Fibroblast of mammary gland (primary cell): ENCODE measurements around the gene SIGLECL1.
"Not testable (repeated sequence)": the region's sequence is repeated elsewhere in the genome, so short reads cannot be mapped to it uniquely, and the experiment has no call there.

Experiments
- DNase-seq: peaks from one replicate; pipeline ENCODE4 v3.0.0-alpha.2; 2010; ENCODE audit warnings: low read depth
- H3K4me3 ChIP-seq: 2 replicates; pipeline ENCODE4 v1.5.1; 2011; ENCODE audit warnings: low read depth, mild to moderate bottlenecking, low read length, moderate library complexity; ENCODE audit not compliant: control insufficient read depth
- TF ChIP-seq, protein P1 (sequence below): conservative IDR thresholded peaks from 2 replicates; pipeline ENCODE4 v1.5.1; 2011; ENCODE audit warnings: low read depth, low read length, inconsistent platforms; ENCODE audit not compliant: control insufficient read depth, insufficient read depth

Gene SIGLECL1

GRCh38 chr19:51250786-51251467 is at the start of gene SIGLECL1:
Gene SIGLECL1, plus strand, starts transcription at chr19:51251080. Its CDS starts 12,993 bp downstream, at chr19:51264073.
- H3K4me3 ChIP-seq = no peak within 1 kb of the TSS
- TF ChIP-seq, protein P1, sequence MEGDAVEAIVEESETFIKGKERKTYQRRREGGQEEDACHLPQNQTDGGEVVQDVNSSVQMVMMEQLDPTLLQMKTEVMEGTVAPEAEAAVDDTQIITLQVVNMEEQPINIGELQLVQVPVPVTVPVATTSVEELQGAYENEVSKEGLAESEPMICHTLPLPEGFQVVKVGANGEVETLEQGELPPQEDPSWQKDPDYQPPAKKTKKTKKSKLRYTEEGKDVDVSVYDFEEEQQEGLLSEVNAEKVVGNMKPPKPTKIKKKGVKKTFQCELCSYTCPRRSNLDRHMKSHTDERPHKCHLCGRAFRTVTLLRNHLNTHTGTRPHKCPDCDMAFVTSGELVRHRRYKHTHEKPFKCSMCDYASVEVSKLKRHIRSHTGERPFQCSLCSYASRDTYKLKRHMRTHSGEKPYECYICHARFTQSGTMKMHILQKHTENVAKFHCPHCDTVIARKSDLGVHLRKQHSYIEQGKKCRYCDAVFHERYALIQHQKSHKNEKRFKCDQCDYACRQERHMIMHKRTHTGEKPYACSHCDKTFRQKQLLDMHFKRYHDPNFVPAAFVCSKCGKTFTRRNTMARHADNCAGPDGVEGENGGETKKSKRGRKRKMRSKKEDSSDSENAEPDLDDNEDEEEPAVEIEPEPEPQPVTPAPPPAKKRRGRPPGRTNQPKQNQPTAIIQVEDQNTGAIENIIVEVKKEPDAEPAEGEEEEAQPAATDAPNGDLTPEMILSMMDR = no peak
- no peak for DNase-seq

DNA sequence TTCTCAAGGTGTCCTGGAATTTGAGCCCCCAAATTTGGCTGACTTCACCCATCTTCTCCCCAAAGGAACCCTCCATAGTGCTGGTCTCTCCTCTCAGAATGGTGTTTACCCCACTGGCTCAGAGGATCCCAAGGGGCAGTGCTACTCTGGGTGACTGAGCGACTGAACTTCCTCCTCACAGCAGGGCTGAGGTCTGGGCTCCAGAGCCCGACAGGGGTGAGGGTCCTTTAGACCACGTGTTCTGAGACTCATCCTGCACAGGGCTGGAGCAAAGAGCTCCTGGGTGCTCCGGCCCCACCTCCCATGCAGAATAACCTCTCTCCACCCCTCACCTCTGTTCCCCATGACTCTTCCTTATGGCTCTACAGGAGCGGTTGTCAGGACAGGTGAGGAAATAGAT is 49.2 kb upstream of the SIGLECL1 start:
- TF ChIP-seq, protein P1 = no peak
- DNase-seq = no peak
- H3K4me3 ChIP-seq = no peak overlapping the region

- H3K4me3 ChIP-seq = no peak overlapping the region
- no peak for DNase-seq
- TF ChIP-seq, protein P1 = no peak
Measured at GRCh38 chr19:51203916-51204315, 47.0 kb upstream of the SIGLECL1 start.

- H3K4me3 ChIP-seq = no peak overlapping the region
- DNase-seq = no peak
- TF ChIP-seq, protein P1 = no peak
Measured at GRCh38 chr19:51204321-51204720, 46.6 kb upstream of the SIGLECL1 start.

GRCh38 chr19:51207747-51208146 is 43.1 kb upstream of the SIGLECL1 start:
- H3K4me3 ChIP-seq = no peak overlapping the region
- DNase-seq = no peak
- TF ChIP-seq, protein P1 = no peak

DNA sequence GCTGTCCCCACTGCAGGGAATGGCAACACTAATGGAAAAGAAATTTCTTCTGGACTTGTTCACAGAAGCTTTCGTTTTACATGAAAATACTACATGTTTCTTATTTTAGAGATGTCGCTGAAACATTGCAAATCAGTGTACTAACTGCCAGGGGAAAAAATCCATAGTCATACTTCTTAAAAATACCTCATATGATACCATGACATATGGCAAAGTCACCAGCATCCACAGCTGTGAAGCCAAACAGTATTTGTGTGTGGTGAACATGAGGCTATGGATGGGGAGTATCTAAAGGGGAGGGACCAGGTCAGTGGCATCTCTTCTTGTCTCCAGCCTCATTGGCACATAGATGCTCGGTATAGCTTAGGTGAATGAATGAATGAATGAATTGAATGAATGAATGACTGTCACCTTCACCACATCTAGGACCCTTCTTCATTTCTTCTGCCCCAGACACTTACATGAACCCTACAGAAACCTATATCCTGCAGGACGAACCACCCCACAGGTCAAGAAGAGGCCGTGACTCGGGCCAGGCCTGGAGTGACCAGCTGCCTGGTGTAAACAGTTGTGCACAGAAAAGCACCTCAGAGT is 40.6 kb upstream of the SIGLECL1 start:
- no peak for DNase-seq
- TF ChIP-seq, protein P1 = no peak
- H3K4me3 ChIP-seq = no peak overlapping the region

- not testable (repeated sequence) for DNase-seq, H3K4me3 ChIP-seq
Measured at GRCh38 chr19:51210874-51211361, 40.0 kb upstream of the SIGLECL1 start.
